GM12864 (cell line): ENCODE results near the gene MUC20.
"Not testable (repeated sequence)": the region's sequence is repeated elsewhere in the genome, so short reads cannot be mapped to it uniquely, and the experiment has no call there.

ENCODE experiments used
- DNase-seq: peaks from one replicate; pipeline ENCODE4 v3.0.0-alpha.2; 2011; ENCODE audit warnings: low read depth
- H3K4me3 ChIP-seq: 2 replicates; pipeline ENCODE4 v1.5.1; 2011; ENCODE audit warnings: mild to moderate bottlenecking, low read depth, low read length, control low read depth
- CTCF ChIP-seq: IDR thresholded peaks from 2 replicates; pipeline ENCODE4 v1.5.1; 2011; ENCODE audit warnings: low read depth, mild to moderate bottlenecking, moderate library complexity, low read length, control low read depth, inconsistent platforms; ENCODE audit errors: missing control alignments

Gene MUC20

GRCh38 chr3:195727606-195728195 lies 6.9 kb downstream of the MUC20 start:
- TF ChIP-seq CTCF, result no peak
- no peak for DNase-seq

GRCh38 chr3:195728789-195729188 lies 8.0 kb downstream of the MUC20 start:
- DNase-seq, result not testable (repeated sequence)

More at GRCh38 chr3:195727606-195728195, 6.9 kb downstream of the MUC20 start:
- H3K4me3 ChIP-seq, result no peak overlapping the region

GRCh38 chr3:195729476-195730251 lies 8.9 kb downstream of the MUC20 start:
- no peak for DNase-seq
- TF ChIP-seq CTCF, result no peak
- no peak overlapping the region for H3K4me3 ChIP-seq

More at GRCh38 chr3:195728789-195729188, 8.0 kb downstream of the MUC20 start:
- not testable (repeated sequence) for H3K4me3 ChIP-seq

GRCh38 chr3:195731356-195731905 lies 10.7 kb downstream of the MUC20 start:
- no peak overlapping the region for H3K4me3 ChIP-seq
- no peak for DNase-seq
- TF ChIP-seq CTCF, result no peak

- no peak for DNase-seq
- TF ChIP-seq CTCF, result no peak
- no peak overlapping the region for H3K4me3 ChIP-seq
These were observed 12.2 kb downstream of the MUC20 start for GRCh38 chr3:195732940-195733339.

GRCh38 chr3:195735036-195735695 lies 14.4 kb downstream of the MUC20 start:
- no peak for DNase-seq
- TF ChIP-seq CTCF, result no peak
- H3K4me3 ChIP-seq, result no peak overlapping the region

GRCh38 chr3:195736866-195737490 lies 16.2 kb downstream of the MUC20 start:
- DNase-seq, result no peak
- no peak for TF ChIP-seq CTCF
- no peak overlapping the region for H3K4me3 ChIP-seq

GRCh38 chr3:195737782-195738181 lies 17.0 kb downstream of the MUC20 start:
- H3K4me3 ChIP-seq, DNase-seq: not testable (repeated sequence)
